Measurements from ENCODE around the gene NIFK.
A peak's percentile ranks its signal among the peaks of the same experiment; 100 is the strongest.
"Not testable (repeated sequence)": the region's sequence is repeated elsewhere in the genome, so short reads cannot be mapped to it uniquely, and the experiment has no call there.

Gene NIFK

DNA sequence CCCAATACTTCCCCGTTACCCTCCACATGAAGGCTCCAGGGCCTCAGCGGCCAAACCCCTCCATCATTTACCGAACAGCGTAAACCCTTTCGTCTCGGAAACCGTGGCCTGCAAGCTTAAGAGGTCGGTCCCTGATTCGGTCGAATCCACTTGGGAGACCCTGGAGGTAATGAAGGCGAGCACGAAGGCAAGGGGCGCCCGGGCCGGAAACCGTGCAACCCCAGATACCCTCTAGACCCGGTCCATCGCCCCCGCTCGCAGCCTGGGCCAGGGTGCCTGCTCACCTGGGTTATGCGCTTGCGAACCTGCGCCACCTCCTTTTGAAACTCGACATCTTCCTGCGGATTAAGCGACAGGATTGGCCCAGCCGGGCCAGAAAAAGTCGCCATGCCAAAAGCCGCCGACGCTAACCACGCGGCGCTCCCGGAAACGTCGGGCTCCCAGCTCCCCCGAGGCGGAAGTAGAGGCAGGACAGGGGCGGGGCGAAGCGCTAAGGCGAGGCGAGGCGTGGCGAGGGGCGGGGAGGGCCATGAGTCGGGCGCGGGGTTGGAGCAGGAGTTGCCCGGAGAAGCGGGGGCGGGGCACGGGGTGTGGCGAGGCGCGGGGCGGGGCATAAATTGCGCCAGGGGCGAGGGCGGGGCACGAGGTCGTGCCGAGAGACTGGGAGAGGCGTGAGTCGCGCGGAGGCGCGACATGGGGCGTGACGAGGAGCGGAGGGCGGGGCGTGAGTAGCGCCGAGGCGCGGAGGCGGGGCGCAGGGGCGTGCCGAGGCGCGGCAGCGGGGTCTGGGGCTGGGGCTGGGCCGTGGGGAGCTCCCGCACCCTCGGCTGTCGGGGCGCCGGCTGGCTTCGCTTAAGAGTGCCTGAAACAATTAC lies at the start of gene NIFK:
TSS of gene NIFK (minus strand) at position 414 of the 875 bp plus-strand sequence. CDS start at position 389, 25 bp downstream.
- DNase-seq = peak; percentile 100

DNA sequence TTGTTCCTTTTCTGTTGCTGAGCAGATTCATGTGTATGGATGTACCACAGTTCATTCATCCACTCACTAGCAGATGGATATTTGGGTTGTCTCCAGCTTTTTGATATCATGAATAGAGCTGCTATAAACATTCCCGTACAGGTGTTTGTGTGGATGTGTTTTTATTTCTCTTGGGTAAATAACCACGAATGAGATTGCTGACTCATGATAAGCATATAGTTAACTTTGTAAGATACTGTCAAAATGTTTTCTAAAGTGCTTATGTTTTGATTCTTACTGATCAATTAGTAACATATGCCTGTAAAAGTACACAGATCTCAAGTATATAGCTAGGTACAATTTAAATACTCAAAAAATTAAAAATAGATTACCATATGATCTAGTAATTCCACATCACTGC lies 46.5 kb upstream of the NIFK start:
- no peak for DNase-seq

DNA sequence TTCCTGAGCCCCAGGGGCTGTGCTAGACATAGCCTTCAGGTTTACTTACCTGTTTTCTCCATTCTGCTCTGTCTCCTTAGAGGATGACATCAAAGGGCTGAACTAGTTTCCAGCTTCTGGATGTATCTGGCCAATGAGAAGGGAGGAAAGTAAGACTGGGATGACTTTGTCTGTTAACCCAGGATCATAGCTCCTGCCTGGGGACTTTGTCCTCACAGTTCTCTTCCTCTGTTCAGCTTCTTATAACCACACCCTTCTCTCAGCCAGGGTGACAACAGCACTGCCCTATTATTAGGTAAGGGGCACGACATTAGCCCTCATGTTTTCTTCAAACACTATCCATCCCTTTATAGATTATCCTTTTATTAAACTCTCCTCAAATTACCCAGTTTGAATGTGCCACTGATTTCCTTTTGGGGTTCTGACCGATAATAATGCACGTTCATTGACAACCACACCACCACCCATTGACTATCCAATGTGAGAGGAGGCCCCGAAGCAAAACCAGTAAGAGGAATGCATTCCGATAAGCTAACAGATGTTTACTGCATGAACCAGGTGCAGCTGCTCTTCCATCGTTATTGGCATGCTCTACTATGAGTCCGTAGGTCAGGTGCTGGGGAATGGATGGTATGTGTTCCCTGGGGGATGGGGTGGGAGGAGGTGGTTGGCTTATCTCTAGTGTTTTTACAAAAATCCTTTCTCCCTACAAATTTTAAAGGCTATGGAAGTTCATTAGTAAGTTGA lies 42.2 kb upstream of the NIFK start:
- no peak for DNase-seq

DNA sequence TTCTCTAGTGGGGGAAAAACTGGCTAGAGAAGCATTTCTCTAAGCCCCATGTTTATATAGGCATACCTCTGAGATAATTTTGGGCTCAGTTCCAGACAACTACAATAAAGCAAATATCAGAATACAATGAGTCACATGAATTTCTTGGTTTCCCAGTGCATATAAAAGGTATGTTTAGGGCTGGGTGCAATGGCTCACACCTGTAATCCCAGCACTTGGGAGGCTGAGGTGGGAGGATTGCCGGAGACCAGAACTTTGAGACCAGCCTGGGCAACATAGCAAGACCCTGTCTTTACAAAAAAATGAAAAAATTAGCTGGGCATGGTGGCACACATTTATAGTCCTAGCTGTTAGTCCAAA lies 41.0 kb upstream of the NIFK start:
- no peak for DNase-seq

DNA sequence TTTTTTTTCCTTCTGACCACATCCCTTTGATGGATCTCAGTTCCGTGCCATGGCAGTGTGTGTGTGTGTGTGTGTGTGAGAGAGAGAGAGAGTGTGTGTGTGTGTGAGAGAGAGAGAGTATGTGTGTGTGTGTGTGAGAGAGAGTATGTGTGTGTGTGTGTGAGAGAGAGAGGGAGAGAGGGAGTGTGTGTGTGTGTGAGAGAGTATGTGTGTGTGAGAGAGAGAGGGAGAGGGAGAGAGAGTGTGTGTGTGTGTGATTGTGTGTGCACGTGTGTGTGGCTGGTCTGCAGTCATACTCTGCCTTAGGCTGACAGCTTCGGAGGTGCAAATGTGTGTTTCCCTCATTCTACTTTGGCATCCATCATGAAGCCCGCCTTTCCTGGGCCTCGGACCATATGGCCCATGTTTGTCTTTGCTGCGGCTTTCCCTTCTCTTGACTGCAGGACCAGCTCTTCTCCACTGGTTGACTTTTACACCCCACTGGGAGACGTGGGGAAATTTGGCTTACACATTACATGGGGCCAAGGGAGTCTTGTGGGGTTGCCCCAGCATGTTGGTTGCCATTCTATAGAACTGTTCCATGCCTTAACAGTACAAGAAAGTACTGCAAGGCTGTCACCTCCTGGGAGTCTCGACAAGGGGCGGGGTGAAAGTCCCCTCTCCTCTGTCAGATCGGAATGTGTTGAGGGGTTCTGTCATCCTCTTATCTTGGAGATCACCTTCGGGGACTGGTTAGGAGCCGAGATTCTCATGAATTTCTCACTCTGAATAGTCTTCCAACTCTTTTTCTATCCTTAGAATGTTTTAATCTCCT lies 40.4 kb upstream of the NIFK start:
- no peak for DNase-seq

DNA sequence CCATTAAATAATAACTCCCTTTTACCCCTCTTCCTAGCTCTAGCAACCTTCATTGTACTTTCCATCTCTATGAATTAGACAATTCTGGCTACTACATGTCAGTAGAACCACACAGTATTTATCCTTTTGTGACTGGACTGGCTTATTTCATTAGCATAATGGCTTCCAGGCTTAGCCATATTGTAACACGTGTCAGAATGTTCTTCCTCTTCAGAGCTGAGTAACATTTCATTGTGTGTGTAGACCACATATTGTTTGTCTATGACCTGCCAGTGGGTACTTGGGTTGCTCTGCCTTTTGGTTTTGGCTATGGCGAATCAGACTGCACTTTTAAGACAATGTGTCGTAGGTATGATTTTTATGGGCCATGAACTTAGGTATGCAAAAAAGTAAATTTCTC lies 39.7 kb upstream of the NIFK start:
- no peak for DNase-seq

DNA sequence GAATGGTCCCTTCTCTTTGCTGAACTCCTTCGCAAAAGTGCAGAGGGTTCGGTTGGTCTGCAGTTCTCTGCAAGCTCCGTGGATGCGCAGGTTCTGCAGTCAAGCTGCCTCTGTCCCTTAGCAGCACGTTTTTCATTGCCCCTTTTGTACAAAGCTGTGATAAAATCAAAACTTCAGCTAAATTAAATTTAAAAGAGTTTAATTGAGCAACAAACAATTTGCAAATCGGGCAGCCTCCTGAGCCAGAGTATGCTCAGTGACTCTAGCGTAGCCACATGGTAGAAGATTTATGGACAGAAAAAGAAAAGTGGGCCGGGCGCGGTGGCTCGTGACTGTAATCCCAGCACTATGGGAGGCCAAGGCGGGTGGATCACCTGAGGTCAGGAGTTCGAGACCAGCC lies 37.6 kb upstream of the NIFK start:
- DNase-seq = no peak

DNA sequence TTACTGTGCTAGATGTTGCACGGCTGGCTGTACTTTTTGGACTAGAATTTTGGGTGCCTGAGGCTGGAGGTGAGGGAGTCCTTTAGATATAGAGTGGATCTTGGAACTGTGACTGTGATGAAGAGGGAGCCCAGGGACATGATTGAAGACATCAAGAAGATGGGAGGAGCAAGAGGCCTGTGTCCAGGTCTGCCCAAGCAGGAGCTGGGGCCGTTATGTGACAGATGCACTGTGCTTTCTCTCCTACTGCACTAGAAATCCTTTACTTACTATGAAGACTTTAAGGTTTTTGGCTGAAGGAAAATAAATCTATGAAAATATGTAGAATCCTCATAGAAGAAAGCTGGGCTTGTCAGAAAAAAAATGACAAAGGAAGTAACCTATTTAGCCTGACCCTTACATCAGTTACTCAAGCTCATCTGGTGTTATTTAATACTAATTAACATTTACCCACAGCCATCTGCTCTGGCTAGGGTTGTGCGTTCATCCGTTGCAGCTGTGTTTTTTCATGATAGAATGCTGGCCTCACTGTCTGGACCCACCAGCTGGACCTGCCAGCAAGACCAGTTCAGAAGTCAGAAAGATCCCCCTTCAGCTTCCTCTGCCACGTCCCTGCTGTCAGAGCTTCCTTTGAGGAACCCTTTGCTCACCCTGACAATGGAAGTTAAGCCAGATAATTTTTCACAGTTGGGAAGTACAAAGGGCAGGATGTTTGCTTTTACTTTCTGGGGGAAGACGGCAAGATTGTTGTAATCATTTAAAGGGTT lies 35.5 kb upstream of the NIFK start:
- no peak for DNase-seq

DNA sequence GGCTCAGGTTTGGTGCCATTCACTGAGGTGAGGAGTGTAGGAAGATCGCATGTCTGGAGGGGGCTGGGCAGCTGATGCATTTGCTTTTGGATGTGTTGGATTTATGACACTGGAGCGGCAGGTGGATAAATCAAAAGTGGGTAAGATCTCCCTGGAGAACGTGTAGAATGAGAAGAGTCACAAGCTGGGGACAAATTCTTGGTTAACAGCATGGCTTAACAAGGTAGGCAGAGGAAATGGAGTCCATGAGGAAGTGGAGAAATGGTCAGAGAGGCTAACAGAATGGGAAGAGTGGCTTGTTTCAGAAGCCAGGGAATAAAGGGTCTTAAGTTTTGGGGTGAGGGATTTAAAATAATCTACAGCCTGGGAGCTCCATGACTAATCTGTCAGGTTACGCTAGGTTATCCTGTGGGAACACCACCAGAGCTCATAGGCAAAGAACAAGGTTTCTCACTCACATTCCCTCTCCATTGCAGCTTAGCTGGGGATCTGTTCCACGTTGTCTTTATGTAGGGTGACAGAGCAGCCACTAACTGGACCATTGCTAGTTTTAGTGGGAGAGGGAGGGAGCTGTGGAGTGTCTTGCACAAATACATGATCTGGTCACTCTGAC lies 31.6 kb upstream of the NIFK start:
- no peak for DNase-seq

DNA sequence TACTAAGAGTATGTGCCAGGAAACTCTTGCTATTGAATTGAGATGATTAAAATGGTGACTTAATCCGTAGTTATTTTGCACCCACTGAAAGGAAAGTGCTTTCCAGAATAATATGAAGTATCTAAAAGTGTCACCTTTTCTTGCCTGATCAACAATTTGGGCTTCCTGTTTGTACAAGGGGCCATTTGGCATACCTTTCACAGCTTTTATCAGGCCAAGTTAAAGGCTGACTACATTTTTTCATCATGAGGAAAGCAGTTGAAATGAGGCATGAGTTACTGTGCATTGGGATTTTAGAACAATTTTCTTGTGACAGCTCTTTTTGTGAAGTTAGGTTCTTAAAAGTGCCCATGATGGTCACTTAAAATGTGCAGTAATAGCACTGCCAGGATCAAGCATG lies 29.9 kb upstream of the NIFK start:
- no peak for DNase-seq

DNA sequence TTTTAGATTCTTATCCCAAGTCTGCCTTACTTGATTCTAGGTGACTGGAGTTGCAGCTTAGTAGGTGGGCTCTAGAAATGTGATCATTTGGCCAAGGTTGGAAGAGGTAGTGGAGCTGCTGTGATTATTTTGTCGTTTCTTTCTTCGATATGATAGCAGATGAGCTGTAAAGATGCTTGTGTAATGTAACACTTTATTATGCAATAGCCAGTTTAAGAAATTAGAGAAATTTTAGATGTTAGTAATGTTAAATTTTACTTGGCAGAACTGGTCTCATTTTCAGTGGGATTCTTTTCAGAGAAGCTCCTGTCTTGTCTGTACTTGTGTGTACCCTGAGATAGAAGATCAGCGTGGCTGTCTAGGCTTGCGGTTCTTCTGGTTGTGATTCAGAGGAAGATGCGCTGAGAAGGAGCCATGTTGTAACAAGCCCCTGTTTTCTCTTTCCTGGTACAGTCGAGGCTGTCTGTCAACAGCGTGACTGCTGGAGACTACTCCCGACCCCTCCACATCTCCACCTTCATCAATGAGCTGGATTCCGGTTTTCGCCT lies 28.1 kb upstream of the NIFK start:
- DNase-seq = no peak

DNA sequence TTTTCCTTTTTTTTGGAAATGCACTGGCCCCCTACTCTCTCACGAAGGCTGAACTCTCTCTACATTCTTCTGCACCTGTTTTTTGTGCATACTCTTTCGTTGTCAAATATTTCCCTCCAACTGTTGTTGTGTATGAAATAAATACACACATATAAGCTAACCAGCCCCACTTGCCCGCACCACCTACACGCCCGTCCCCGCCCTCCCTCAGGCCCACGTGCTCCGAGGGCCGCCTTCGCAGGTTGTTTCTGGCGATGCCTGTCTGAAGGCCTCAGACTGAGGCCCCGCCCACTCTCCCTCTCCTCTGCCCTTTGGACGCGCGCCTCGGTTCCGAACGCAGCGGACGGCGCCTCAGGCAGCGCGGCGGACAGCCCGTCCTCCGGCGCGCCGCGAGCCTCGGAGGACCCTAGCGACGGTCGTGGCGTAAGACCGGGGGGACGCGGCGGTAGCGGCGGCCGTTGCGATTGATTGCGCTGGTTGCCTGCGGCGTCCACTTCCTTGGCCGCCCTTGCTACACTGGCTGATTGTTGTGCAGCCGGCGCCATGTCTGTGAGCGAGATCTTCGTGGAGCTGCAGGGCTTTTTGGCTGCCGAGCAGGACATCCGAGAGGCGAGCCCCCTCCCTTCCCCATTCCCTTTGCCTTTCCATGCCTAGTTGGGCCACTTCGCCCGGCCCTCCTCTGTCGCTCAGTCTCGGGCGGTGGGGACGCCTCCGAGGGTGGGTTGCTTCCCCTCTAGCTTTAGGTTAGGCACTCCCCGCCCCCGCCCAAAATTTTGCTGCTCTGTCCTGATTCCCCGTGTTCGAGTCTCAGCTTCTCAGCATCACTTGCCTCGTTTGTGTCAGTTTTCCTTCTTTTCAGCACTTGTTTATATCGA lies 18.8 kb upstream of the NIFK start, which contains the start of gene TSN:
TSS of gene TSN (plus strand) at position 415 of the 875 bp plus-strand sequence. CDS start at position 544, 129 bp downstream.
- peak; percentile 97 for DNase-seq

DNA sequence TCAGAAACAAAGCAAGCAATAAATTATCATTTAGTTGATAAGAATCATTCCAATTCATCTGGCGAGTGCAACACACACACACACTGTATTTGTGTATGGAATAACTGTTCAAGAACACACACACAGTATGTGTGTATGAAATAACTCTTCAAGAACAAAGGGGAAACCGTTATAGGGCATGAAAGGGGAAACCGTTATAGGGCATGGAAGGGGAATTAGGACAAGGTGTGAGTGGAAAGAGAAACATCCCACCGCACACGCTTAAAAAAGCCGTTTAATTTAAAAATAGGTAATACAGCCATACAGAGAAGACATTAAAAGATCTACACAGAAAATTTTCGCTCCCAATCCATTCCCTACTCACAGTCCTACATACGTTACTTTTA lies 18.2 kb upstream of the NIFK start:
- DNase-seq = no peak

DNA sequence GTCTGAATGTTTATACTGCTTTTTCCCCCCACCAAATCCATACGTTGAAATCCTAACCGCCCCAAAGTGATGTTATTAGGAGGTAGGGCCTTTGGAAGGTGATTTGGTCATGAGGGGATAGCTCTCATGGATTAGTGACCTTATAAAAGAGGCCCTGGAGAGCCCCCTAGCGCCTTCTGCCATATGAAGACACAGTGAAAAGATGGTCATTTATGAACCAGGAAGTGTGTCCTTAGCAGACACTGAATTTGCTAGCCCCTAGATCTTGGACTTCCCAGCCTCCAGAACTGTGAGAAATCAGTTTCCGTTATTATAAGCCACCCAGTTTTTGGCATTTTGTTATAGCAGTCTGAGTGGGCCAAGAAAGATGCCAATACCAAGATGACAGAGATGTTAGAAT lies 11.5 kb upstream of the NIFK start:
- no peak for DNase-seq

DNA sequence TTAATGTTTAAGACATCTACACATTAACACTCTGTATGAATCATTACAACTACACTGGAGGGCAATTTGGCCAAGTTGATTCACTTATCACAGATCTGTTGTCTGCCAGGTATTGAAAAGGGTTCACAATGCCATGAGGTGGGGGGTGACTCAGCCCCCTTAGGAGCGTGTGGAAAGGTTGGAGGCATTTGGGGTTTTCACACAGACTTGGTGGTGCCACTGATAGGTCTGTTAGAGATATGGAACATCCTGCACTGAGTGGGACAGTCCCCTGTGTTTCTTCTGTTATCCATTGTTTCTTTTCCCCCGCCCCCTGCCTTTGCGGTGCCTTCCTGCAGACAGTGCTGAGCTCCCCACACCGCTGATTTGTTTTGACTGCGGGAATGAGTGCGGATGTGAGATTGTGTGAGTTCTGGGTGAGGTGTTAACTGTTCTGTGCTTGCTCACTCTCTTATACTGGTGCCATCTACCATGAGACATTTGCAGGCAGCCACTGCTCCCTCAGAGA lies 9.4 kb upstream of the NIFK start:
- DNase-seq = no peak

DNA sequence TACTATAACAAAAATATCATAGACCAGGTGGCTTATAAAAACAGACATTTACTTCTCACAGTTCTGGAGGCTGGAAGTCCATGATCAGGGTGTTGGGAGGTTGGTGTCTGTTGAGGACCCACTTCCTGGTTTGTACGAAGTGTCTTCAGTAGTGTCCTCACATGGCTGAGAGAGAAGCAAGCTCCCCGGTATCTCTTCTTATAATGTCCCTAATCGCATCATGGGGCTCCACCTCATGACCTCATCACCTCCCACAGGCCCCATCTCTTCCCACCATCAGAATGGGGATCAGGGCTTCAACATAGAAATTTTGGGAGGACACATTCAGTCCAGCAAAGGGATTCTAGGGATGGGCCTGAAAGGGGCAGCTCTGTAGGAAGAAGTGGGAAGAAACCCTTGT lies 4.8 kb upstream of the NIFK start:
- no peak for DNase-seq

DNA sequence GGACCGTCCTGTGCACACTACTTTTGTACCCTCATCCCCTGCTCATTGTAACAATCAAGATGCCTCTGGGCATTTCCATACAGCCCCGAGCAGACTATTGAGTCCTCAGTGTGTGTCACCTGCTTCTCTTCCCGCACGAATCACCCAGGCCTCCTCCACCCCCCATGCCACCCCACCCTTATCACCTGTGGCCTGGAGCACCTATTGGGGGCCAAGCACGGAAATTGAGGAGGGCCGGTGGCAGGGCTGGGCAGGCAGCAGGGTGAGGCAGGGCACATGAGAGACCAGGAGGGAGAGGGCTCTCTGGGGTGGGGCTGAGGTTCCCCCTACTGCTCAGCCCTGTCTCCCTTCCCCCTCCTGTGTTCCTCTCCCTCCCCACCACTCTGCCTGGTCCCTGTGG lies 4.3 kb upstream of the NIFK start:
- DNase-seq = no peak

DNA sequence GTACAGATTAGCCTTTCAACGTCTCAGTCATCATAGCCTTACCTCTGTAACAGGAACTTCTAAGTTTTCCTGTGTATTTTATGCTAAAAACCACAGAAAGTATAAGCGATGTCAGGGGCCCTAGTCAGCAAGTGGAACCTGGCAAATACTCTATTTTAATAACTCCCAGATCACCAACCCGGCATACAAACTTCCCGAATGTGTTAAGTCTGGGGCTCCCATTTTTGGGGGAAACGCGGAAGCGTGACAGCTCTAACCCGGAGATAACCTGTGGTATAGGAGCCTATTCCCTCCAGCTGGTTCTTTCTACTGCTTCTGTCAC lies 574 bp downstream of the NIFK start:
- DNase-seq = no peak

DNA sequence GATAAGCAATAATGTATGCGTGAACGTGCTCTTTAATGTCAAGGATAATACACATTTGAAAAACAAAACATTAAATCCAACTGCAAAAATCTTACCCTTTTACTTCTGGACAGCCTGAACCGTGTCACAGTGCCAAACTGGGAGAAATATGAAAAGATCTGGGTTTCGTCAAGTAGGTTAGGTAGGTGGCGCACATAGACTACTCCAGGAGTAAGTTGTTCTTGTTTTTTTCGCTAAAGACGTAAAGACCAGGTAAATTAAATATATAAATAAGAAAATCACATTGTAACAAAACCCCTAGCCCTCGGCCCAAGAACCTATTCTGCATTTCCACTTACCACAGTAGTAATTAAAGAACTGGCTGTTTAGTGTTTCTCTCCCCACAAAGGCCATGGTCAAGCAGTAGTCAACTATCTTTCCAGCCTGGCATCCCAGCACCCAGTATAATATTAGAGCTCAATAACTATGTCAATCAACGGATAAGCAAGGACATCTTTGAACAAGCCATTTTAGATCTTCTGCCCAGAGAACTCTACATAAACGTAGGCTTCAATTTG lies 1.1 kb downstream of the NIFK start:
- DNase-seq = no peak

DNA sequence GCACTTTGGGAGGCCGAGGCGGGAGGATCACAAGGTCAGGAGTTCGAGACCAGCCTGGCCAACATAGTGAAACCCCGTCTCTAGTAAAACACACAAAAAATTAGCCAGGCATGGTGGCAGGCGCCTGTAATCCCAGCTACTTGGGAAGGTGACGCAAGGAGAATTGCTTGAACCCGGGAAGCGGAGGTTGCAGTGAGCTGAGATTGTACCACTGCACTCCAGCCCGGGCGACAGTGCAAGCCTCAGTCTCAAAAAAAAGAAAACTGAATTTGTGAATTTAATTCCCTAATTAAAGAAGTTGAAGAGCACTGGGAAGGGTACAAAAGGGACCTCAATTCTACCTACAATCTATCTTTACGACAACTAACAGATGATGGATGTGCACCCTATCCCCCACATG lies 2.1 kb downstream of the NIFK start:
- DNase-seq = not testable (repeated sequence)

Data from stimulated activated CD4-positive, alpha-beta T cell treated with anti-CD3 and anti-CD28 coated beads, Interleukin-12 subunit alpha, Interleukin-12 subunit beta, amount 100 ng/mL, for 4 hours (primary cell).